GM21447 (cell line): ENCODE results near the gene OR5H2.
"Not testable (repeated sequence)": the region's sequence is repeated elsewhere in the genome, so short reads cannot be mapped to it uniquely, and the experiment has no call there.

ENCODE experiments used
- ATAC-seq: cut with Tn5 transposase; IDR thresholded peaks from one replicate; pipeline ENCODE4 v1.9.1; 2021; ENCODE audit not compliant: unreplicated experiment

OR5H2 gene

GRCh38 chr3:98282205-98282604 lies at the start of gene OR5H2:
Gene OR5H2, plus strand, starts transcription at chr3:98282505. Its CDS starts 398 bp downstream, at chr3:98282903.
- ATAC-seq, result no peak

- no peak for ATAC-seq
Measured at GRCh38 chr3:98233468-98233867, 48.8 kb upstream of the OR5H2 start.

GRCh38 chr3:98240131-98240530 lies 42.2 kb upstream of the OR5H2 start:
- no peak for ATAC-seq

DNA sequence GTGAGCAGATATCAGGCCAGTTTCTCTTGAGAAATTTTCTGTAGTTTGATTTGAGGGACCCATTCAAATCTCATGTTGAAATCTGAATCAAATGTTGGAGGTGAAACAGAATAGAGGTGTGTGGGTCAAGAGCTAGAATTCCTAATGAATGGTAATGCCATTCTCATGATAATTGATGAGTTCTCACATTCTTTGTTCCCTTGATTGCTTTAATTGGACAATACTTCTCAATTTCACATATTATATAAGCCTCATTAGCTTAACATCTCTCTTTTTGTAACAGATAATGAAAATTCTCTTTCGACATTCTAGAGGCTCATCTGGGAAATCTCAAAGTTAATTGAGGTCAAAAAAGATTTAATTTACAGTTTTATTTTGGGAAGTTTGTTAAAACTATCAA lies 40.1 kb upstream of the OR5H2 start:
- ATAC-seq, result no peak

GRCh38 chr3:98243843-98244242 lies 38.5 kb upstream of the OR5H2 start:
- no peak for ATAC-seq

GRCh38 chr3:98246142-98246541 lies 36.2 kb upstream of the OR5H2 start:
- no peak for ATAC-seq

GRCh38 chr3:98256026-98256425 lies 26.3 kb upstream of the OR5H2 start:
- ATAC-seq, result not testable (repeated sequence)

DNA sequence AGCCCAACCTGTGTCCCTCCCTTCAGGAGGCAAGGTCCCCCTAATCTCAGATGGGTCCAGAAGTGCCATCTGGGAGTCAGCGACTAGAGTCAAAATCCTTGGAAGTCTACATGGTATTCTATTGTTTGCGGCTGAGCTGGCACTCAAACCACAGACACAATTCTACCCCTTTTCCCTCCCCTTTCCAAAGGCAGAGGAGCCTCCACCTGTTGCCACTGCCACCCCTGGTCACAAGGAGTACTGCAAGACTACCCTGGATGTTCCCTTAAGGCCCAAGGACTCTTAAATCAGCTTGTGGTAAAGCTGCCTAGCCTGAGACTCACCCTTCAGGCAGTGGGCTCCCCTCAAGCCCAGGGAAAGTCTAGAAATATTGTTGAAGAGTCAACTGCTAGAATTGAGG lies 22.6 kb upstream of the OR5H2 start:
- peak; percentile 88 for ATAC-seq

DNA sequence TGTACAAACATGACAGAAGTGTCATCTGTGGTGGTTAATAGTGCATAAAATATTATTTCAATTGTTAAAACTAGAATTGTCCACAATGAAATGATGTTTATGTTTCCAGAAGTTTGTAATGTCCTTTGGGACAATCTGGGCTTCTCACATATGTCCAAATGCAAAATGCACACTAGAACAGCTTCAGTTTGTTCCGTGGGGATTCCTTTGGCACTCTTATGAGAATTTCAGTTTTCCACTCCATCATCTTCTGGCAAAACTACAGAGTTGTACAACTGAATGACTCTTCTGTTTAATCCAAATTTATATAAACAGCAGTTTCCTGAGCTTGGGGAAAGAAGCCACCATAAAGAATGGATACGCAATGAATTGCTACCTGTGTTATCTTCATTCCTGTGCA lies 20.3 kb upstream of the OR5H2 start:
- ATAC-seq, result no peak

DNA sequence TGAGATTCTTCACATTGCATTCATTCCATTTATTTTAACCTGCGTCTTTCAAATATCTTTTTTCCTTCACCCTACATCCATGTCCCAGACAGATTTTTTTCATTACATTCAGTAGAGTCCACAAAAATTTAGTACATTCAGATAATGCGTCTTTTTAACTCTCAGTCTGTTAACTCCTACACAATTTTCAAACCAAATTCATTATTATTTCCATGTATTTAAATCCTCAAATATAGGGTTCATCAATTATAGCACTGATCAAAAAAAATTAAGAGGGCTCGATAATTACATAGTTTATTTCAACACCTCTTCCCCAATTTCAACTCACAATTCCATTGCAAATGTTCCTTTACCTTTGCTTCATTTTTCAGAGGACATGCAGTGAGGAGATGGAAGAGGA lies 18.4 kb upstream of the OR5H2 start, which contains the start of gene OR5H6:
Gene OR5H6, plus strand, starts transcription at position 301 of the 400 bp plus-strand sequence. Its CDS starts 89 bp downstream, at position 390.
- no peak for ATAC-seq

DNA sequence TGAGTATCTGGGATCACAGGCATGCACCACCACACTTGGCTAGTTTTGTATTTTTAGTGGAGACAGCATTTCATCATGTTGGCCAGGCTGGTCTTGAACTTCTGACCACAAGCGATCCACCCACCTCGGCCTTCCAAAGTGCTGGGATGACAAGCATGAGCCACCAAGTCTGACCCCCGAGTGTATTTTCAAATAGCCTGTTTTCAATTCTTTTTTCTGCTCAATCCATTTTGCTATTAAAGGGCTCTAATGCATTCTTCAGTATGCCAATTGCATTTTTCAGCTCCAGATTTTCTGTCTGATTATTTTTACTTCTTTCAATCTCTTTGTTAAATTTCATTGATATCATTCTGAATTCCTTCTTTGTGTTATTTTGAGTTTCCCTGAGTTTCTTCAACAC lies 12.5 kb upstream of the OR5H2 start:
- ATAC-seq, result no peak

DNA sequence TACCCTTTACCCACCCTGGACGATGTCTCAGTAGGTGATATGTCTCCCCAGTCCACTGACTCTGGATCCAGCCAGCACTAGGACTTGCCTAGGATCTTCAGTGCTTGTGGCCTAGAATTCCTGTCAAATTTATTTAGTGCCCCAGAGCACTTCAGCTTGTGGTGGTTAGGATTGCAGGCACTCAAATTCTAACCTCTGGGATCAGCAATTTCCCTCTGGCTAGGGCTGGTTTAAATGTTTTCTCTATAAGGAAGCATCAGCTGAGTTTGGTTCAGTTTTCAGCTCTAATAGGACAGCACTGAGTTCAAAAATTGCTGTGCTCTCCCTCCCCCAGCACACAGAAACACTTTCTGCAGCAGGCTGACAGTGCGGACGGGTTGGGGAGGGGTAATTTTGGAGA lies 10.2 kb upstream of the OR5H2 start:
- no peak for ATAC-seq

GRCh38 chr3:98274914-98275313 lies 7.4 kb upstream of the OR5H2 start:
- no peak for ATAC-seq

DNA sequence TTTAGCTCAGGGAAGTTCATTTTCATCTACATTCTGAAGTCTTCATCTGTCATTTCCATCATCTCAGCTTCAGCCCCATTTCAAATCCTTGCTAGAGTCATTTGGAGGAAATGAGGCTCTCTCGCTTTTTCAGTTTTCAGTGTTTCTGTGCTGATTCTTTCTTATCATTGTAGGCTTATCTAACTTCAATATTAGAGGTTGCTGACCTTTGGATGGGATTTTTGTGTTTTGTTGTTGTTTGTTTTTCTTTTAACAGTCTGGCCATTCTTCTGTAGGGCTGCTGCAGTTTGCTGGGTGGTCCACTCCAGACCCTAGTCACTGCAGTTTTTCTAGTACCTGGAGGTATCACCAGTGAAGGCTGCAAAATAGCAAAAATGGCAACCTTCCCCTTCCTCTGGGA lies 8.6 kb downstream of the OR5H2 start:
- no peak for ATAC-seq

GRCh38 chr3:98291332-98291957 lies 9.1 kb downstream of the OR5H2 start:
- ATAC-seq, result no peak

DNA sequence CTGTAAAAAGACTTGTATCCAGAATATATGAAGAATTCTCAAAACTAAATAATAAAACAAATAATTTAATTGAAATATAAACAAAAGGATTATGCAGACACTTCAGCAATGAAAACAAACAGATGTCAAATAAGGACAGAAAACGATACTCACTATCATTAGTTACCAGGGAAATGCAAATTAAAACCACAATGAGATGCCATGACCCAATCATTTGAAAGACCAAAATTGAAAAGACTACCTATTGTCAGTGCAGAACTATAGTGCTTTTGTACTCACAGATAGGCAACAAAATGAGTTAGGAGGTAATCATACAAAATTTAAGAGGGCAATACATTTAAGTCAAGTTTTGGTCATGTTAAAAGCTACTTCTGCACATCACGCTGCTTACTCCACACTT lies 39.8 kb downstream of the OR5H2 start:
- no peak for ATAC-seq

DNA sequence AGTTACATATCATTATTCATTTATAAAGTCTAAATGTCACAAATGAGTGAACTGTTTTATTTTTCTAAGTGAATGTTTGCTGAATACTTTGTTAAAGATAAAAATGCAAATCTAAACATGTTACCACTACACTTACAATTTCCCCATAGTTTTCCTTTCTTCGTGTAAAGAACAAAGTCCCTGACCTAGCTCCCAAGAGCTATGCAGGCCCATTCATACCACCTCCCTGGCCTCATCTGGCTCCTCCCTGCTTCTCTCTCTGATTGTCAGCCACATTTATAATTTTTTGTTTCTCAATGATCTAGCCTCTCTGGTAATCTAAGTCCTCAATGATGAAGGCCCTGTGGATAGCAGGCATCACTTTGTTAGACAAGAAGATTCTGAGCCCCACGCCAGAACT lies 40.4 kb downstream of the OR5H2 start:
- ATAC-seq, result no peak

- ATAC-seq, result no peak
Measured at GRCh38 chr3:98323425-98323824, 41.1 kb downstream of the OR5H2 start.

DNA sequence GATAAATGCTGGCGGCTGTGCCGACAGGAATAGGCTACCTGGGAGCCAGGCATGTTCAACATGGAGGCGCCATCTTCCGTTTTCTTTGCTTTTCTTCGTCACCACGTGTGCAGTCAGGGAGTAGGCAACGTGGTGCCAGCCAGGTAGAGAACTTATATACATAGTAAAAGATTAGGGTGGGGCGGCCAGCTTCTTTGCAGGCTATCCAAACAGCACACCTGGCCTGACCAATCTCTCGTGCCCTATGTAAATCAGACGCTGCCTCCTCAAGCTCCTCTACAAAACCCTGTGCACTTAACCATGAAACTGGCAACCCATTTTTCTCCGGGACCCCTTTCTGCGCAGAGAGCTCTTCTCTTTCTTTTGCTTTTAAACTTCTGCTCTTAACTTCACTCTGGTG lies 42.8 kb downstream of the OR5H2 start:
- no peak for ATAC-seq

GRCh38 chr3:98326105-98326893 lies 44.0 kb downstream of the OR5H2 start:
- no peak for ATAC-seq

- peak; percentile 58 for ATAC-seq
Measured at GRCh38 chr3:98326945-98327344, 44.6 kb downstream of the OR5H2 start.

DNA sequence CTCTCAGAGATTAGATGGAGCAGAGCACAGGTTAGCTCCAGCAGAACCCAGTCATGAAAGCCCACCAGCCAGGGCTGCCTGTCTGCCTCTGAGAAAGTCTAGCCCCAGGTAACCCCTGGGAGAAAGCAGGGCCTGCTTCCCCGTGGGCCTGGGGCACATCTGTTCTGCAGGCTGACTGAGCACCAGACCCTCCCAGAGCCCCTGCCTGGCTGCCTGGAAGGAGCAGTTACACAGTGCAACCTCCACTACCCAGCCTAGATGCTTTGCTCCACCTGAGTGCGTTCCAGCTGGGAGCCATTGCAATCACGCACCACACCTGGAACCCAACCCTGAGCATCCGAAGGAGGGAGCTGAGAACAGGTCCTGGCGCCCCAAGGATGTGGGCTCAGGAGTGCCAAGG lies 46.6 kb downstream of the OR5H2 start:
- no peak for ATAC-seq
